Right lobe of liver (tissue), 6 donors: ENCODE results near the gene CHERP. TPM values are rescaled to one million over a fixed set of nuclear protein-coding genes. Genes with fewer than 3 reads are reported as not detected.

Experiments used
- ATAC-seq, 4 donors: fragments of 200-7000 bp; cut with Tn5 transposase; one replicate each; pipeline ENCODE4 v1.9.1; 2020; ENCODE audit warnings: mild to moderate bottlenecking in 4 of 4, moderate library complexity in 4 of 4
- DNase-seq, 3 donors: peaks; one replicate each; pipeline ENCODE4 v3.0.0-alpha.2; 2020
- H3K27ac ChIP-seq, 3 donors: fragments of 200-600 bp; one replicate each; pipeline ENCODE4 v1.8.0; 2022
- H3K27me3 ChIP-seq, 2 donors: fragments of 200-600 bp; one replicate each; pipeline ENCODE4 v1.8.0; 2022
- H3K36me3 ChIP-seq, 4 donors: fragments of 200-600 bp; sonication (generic) in 1 of 4; one replicate each; pipeline versions ENCODE4 v1.5.1 to v1.8.0; 2017 to 2022; ENCODE audit warnings: control low read depth in 1 of 4
- H3K4me1 ChIP-seq, 4 donors: fragments of 200-600 bp; sonication (generic) in 1 of 4; one replicate each; pipeline versions ENCODE4 v1.5.1 to v1.8.0; 2017 to 2022; ENCODE audit warnings: control low read depth in 1 of 4
- H3K4me3 ChIP-seq, 3 donors: fragments of 200-600 bp; one replicate each; pipeline ENCODE4 v1.8.0; 2022
- H3K9me3 ChIP-seq, 4 donors: fragments of 200-600 bp; sonication (generic) in 1 of 4; one replicate each; pipeline versions ENCODE4 v1.5.1 to v1.8.0; 2017 to 2022; ENCODE audit warnings: control low read depth in 1 of 4
- POLR2A ChIP-seq: fragments of 450-650 bp; IDR thresholded peaks from one replicate; pipeline ENCODE4 v1.6.1; 2017; ENCODE audit warnings: antibody characterized with exemption, mild to moderate bottlenecking
- WGBS: methylation state at CpG from one replicate; pipeline ENCODE4 v1.1.6; 2018; ENCODE audit warnings: low coverage, low lambda C conversion rate; ENCODE audit not compliant: insufficient coverage; ENCODE audit errors: missing lambda C conversion rate; 5-methylcytosine and 5-hydroxymethylcytosine counted together
- intact Hi-C, 2 donors: fragments of 100-400 bp; cut with DNase I; formaldehyde crosslinking; loops; one replicate each; pipeline versions ENCODE4 v1.11.2 to v1.14.1; 2022
- total RNA-seq, 6 experiments: library from RNA; depleted of rRNA in 2 of 6; stranded (reverse); fragments of >200 nt in 2 of 6; fragmentation: NEBNext Ultra II Directional in 3 of 6; extraction: Animal tissue kit (Norgen Biotek cat#: 25700) in 3 of 6; gene quantifications; one replicate each; pipeline versions ENCODE4 v1.1.0 to v1.2.4, GENCODE V29; 2016 to 2023
- TF ChIP-seq, protein P1 (sequence below), 4 donors: fragments of 200-600 bp in 3 of 4; fragments of 450-650 bp in 1 of 4; IDR thresholded peaks; one replicate each; pipeline versions ENCODE4 v1.5.1 to v1.8.0; 2016 to 2022; ENCODE audit warnings: antibody characterized with exemption in 4 of 4, mild to moderate bottlenecking in 2 of 4
- donor health status: DM: no; HTN: yes; CAD: no.
- donor health status: DM: no; HTN: no; CAD: no.
- donor health status: DM: no; HTN: no; CAD: no.
- donor health status: DM: no; HTN: yes; CAD: no.
- donor health status: DM: no; HTN: yes; CAD: no.

The CHERP gene
- total RNA-seq, 6 experiments from 2014 or later = 6.8 to 26.2 (median 20.6) TPM

- intact Hi-C loops = no loop called here
- TF ChIP-seq, protein P1, sequence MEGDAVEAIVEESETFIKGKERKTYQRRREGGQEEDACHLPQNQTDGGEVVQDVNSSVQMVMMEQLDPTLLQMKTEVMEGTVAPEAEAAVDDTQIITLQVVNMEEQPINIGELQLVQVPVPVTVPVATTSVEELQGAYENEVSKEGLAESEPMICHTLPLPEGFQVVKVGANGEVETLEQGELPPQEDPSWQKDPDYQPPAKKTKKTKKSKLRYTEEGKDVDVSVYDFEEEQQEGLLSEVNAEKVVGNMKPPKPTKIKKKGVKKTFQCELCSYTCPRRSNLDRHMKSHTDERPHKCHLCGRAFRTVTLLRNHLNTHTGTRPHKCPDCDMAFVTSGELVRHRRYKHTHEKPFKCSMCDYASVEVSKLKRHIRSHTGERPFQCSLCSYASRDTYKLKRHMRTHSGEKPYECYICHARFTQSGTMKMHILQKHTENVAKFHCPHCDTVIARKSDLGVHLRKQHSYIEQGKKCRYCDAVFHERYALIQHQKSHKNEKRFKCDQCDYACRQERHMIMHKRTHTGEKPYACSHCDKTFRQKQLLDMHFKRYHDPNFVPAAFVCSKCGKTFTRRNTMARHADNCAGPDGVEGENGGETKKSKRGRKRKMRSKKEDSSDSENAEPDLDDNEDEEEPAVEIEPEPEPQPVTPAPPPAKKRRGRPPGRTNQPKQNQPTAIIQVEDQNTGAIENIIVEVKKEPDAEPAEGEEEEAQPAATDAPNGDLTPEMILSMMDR (IDR thresholded peaks at IDR 0.05) = no peak
- no peak for TF ChIP-seq POLR2A
- WGBS = 32% methylated on average over 23 of the region's 48 CpGs
- Histone ChIP-seq H3K27me3 (no peaks in the 10 kb centered on the region), H3K4me3 (no peak overlapping the region), H3K36me3 (peaks cover 0 to 5% (median 2%) of the 10 kb centered on the region in 4 donors), H3K9me3 (no peaks in the 10 kb centered on the region), H3K27ac (peak overlapping the region; percentile 22 to 63 (median 36)), H3K4me1 (peaks cover 0 to 36% (median 17%) of the 10 kb centered on the region in 4 donors)
- ATAC-seq (peak; percentile 37 to 69 (median 60)), DNase-seq (peak; percentile 59 to 90 (median 79))
Measured at GRCh38 chr19:16575861-16576689, 33.8 kb upstream of the CHERP start.

- intact Hi-C loops = no loop called here
- no peaks in the 10 kb centered on the region for H3K27me3 ChIP-seq
- H3K36me3 ChIP-seq = peaks cover 0 to 5% (median 2%) of the 10 kb centered on the region in 4 donors
- no peak for ATAC-seq
- no peak for DNase-seq
- H3K9me3 ChIP-seq = no peaks in the 10 kb centered on the region
- peak overlapping the region in 1 of 3 donors; percentile 63 for H3K27ac ChIP-seq
- 67% methylated on average over 2 of the region's 2 CpGs for WGBS
- peaks cover 0 to 38% (median 17%) of the 10 kb centered on the region in 4 donors for H3K4me1 ChIP-seq
- no peak for TF ChIP-seq POLR2A
- TF ChIP-seq, protein P1 (IDR thresholded peaks at IDR 0.05) = no peak
- no peak overlapping the region for H3K4me3 ChIP-seq
Measured at GRCh38 chr19:16575282-16575681, 33.0 kb upstream of the CHERP start.

GRCh38 chr19:16573925-16574324, 31.7 kb upstream of the CHERP start:
- ATAC-seq (no peak), DNase-seq (no peak)
- Histone ChIP-seq H3K9me3 (no peaks in the 10 kb centered on the region), H3K36me3 (peaks cover 0 to 5% (median 2%) of the 10 kb centered on the region in 4 donors), H3K27ac (no peak overlapping the region), H3K27me3 (no peaks in the 10 kb centered on the region), H3K4me3 (no peak overlapping the region), H3K4me1 (peaks cover 0 to 38% (median 17%) of the 10 kb centered on the region in 4 donors)
- intact Hi-C loops = loop anchor here in 1 of 2 donors (5.0 kb wide), 1 partner anchor 53 kb away; the partner anchor contains the start of gene MED26
- TF ChIP-seq, protein P1 (IDR thresholded peaks at IDR 0.05) = no peak
- no peak for TF ChIP-seq POLR2A

DNA sequence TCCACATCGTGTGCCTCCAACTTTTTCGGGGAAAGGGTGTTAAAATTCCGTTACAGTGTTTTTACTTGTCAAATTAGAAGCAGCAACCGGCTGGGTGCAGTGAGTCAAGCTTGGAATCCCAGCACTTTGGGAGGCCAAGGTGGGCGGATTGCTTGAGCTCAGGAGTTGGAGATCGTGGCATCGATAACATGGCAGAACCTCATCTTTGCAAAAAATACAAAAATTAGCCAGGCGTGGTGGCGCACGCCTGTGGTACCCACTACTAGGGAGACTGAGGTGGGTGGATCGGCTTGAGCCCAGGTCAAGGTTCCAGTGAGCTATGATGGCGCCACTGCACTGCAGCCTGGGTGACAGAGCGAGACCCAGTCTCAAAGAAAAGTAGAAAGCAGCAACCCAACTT, 31.1 kb upstream of the CHERP start:
- Histone ChIP-seq H3K36me3 (peaks cover 0 to 5% (median 2%) of the 10 kb centered on the region in 4 donors), H3K27me3 (no peaks in the 10 kb centered on the region), H3K27ac (peak overlapping the region in 2 of 3 donors; percentile 63 to 86), H3K9me3 (no peaks in the 10 kb centered on the region), H3K4me1 (peaks cover 0 to 38% (median 17%) of the 10 kb centered on the region in 4 donors), H3K4me3 (peak overlapping the region; percentile 71 to 92 (median 84))
- DNase-seq (no peak), ATAC-seq (no peak)
- 57% methylated on average over 9 of the region's 13 CpGs for whole genome bisulfite sequencing
- intact Hi-C loops = loop anchor here in 1 of 2 donors (5.0 kb wide), 1 partner anchor 54 kb away; the partner anchor contains the start of gene MED26
- TF ChIP-seq, protein P1 (IDR thresholded peaks at IDR 0.05) = no peak
- no peak for TF ChIP-seq POLR2A
